GM12874 (cell line): ENCODE results near the gene CTNNBIP1.

Experiments used
- CTCF ChIP-seq: IDR thresholded peaks from 2 replicates; pipeline ENCODE4 v1.5.1; 2011; ENCODE audit warnings: low read depth, mild to moderate bottlenecking, control low read depth, low read length, moderate library complexity; ENCODE audit not compliant: insufficient read depth

CTNNBIP1 gene

DNA sequence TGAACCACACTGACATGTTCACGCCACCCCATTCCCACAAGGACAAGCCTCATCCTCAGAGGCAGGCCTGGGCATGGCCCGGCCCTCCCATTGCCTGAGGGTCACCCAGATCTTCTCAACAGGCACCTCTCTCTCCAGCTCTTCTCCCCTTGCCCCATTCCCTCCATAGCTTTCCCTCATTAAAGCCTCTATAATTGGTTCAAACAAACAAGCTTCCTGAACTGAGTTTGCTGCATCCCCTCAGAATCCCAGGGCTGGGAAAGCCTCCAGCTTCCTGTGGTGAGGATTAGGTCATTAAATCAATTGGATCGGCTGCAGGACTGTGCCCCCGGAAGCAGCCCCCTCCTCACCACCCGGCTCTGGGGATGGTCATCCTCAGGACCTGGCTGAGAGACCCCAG is 18.9 kb downstream of the CTNNBIP1 start:
- TF ChIP-seq CTCF = no peak

GRCh38 chr1:9890224-9890731 is 19.8 kb downstream of the CTNNBIP1 start:
- no peak for TF ChIP-seq CTCF

GRCh38 chr1:9889411-9889810 is 20.7 kb downstream of the CTNNBIP1 start:
- TF ChIP-seq CTCF = no peak

GRCh38 chr1:9888886-9889285 is 21.2 kb downstream of the CTNNBIP1 start:
- no peak for TF ChIP-seq CTCF

DNA sequence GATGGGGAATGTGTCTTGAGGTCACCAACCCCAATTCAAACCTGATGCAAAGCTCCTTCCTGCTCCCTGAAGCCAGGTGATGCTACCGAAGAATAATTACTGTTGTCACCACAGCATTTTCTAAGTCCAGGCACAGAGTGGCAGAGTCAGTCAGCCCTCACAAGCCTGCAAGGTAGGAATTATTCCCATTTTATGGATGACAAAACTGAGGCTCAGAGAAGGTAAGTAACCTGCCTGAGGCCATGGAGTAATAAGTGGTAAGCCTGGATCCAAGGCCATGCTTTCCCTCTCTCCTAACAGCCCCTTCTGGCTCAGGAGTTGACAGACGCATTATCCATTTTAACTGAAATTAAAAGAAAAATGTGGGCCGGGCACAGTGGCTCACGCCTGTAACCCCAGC is 23.0 kb downstream of the CTNNBIP1 start:
- TF ChIP-seq CTCF = no peak

DNA sequence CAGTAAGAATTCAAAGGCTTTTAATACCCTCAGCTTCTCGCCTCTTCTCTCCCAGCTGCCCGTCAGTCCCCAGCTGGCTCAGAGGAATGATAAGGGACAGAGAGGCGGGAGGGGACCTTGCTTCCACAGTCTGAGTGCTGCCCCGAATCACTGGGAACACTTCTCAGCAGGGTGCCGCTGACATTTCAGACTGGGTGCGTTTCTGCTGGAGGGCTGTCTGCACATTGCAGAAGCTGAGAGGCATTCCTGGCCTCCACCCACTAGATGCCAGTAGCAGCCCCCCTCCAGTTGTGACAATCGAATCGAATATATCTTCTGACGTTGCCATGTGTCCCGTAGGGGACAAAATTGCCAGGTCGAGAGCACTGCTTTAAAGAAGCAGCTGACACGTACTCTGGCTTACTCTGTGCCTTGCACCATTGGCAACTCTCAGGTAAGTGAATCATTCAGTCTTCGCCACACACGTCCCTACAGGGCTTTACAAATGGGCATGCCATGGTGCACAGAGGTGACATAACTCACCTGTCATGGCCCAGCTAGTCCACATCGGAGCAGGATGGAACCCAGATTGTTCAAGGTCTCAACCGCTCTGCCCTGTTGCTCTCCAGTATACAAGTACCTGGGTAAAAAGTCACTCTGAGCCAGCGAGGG is 23.9 kb downstream of the CTNNBIP1 start:
- no peak for TF ChIP-seq CTCF

- TF ChIP-seq CTCF = no peak
Observed at GRCh38 chr1:9884805-9885204, 25.3 kb downstream of the CTNNBIP1 start.
